Natural killer cell (primary cell): ENCODE data around the gene ZNF324B. TPM values are rescaled to one million over a fixed set of nuclear protein-coding genes. Genes with fewer than 3 reads are reported as not detected.
A peak's percentile ranks its signal among the peaks of the same experiment; 100 is the strongest.

Experiments used
- ATAC-seq, 3 donors: fragments of 150-1000 bp in 2 of 3; fragments of 200-7000 bp in 1 of 3; cut with Tn5 transposase; 1 replicate in 1 of 3; 2 replicates in 2 of 3; pipeline ENCODE4 v1.10.0; 2021; ENCODE audit warnings: mild to moderate bottlenecking in 2 of 3, moderate library complexity in 2 of 3
- DNase-seq, 2 donors: peaks; one replicate each; pipeline versions ENCODE4 v3.0.0 to v3.0.0-alpha.2; 2013 to 2021; ENCODE audit warnings: mixed read lengths in 1 of 2
- H3K27ac ChIP-seq: one replicate; pipeline ENCODE4 v1.5.1; 2013; ENCODE audit warnings: mild to moderate bottlenecking, low read length
- H3K27me3 ChIP-seq: one replicate; pipeline ENCODE4 v1.6.1; 2013; ENCODE audit warnings: low read length; ENCODE audit not compliant: control insufficient read depth, insufficient read depth
- H3K36me3 ChIP-seq: one replicate; pipeline ENCODE4 v1.6.1; 2013; ENCODE audit warnings: low read length; ENCODE audit not compliant: control insufficient read depth, insufficient read depth
- H3K4me1 ChIP-seq: one replicate; pipeline ENCODE4 v1.6.1; 2013; ENCODE audit warnings: low read length; ENCODE audit not compliant: control insufficient read depth, insufficient read depth
- H3K4me3 ChIP-seq: one replicate; pipeline ENCODE4 v1.5.1; 2013; ENCODE audit warnings: low read length
- H3K9me3 ChIP-seq: one replicate; pipeline ENCODE4 v1.6.1; 2013; ENCODE audit warnings: low read length; ENCODE audit not compliant: control insufficient read depth, insufficient read depth
- H3K27ac Mint-ChIP-seq, 2 donors: one replicate each; pipeline ENCODE4 v1.8.0; 2022; ENCODE audit warnings: mild to moderate bottlenecking in 2 of 2, mixed read lengths in 2 of 2, moderate library complexity in 1 of 2
- H3K27me3 Mint-ChIP-seq, 2 donors: one replicate each; pipeline ENCODE4 v1.8.0; 2022; ENCODE audit warnings: low read depth in 2 of 2, mixed read lengths in 2 of 2
- H3K36me3 Mint-ChIP-seq: one replicate; pipeline ENCODE4 v1.8.0; 2022; ENCODE audit warnings: mixed read lengths
- H3K4me1 Mint-ChIP-seq, 2 donors: one replicate each; pipeline ENCODE4 v1.8.0; 2022; ENCODE audit warnings: mixed read lengths in 2 of 2
- H3K4me3 Mint-ChIP-seq: one replicate; pipeline ENCODE4 v1.8.0; 2022; ENCODE audit warnings: mild to moderate bottlenecking, moderate library complexity, mixed read lengths
- H3K9me3 Mint-ChIP-seq, 2 donors: one replicate each; pipeline ENCODE4 v1.8.0; 2022; ENCODE audit warnings: mixed read lengths in 2 of 2
- WGBS: methylation state at CpG from one replicate; pipeline ENCODE4 v1.1.7; 2013; ENCODE audit warnings: missing lambda C conversion rate; ENCODE audit not compliant: insufficient coverage; 5-methylcytosine and 5-hydroxymethylcytosine counted together
- intact Hi-C: fragments of 100-400 bp; cut with micrococcal nuclease; formaldehyde crosslinking; loops from one replicate; pipeline ENCODE4 v1.14.2; 2022
- total RNA-seq, 4 donors: library from RNA; stranded (reverse); fragments of 120-200 nt in 1 of 4; gene quantifications; one replicate each; pipeline versions ENCODE4 v1.2.3 to v1.2.4, GENCODE V29; 2013 to 2022
- TF ChIP-seq, protein P1 (sequence below): fragments of 200-600 bp; IDR thresholded peaks from one replicate; pipeline ENCODE4 v1.8.0; 2022; ENCODE audit warnings: antibody characterized with exemption

ZNF324B gene
- total RNA-seq, 3 donors from 2014 or later (not counting 1 experiment from before 2014, with no cell fraction given), result 10.4 to 11.4 (median 11.4) TPM

DNA sequence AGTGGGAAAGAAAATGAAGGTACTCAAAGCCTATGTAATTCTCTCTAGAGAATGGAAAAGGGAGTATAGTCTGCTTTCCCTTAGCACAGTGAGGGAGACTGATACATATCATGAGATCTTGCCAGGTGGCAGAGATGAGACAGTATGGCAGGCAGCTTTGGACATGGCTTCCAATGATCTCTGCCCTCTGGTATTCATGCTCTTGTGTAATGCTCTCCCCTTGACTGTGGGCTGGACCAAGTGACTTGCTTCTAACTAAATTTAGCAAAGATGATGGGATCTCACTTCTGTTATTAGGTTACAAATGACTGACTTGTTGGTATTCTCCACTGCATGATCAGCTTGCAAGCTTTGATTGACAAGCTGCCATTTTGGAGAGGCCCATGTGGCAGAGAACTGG is 21.7 kb upstream of the ZNF324B start:
- H3K36me3 Mint-ChIP-seq, result peaks cover 26% of the 10 kb centered on the region
- no peak overlapping the region for H3K27ac ChIP-seq
- ATAC-seq, result no peak
- DNase-seq, result no peak
- H3K27me3 ChIP-seq, result no peaks in the 10 kb centered on the region
- peaks cover 3 to 9% of the 10 kb centered on the region in 2 donors for H3K9me3 Mint-ChIP-seq
- intact Hi-C loops, result no loop called here
- peaks cover 74% of the 10 kb centered on the region for H3K9me3 ChIP-seq
- H3K27me3 Mint-ChIP-seq, result no peaks in the 10 kb centered on the region
- H3K27ac Mint-ChIP-seq, result no peak overlapping the region
- TF ChIP-seq, protein P1, sequence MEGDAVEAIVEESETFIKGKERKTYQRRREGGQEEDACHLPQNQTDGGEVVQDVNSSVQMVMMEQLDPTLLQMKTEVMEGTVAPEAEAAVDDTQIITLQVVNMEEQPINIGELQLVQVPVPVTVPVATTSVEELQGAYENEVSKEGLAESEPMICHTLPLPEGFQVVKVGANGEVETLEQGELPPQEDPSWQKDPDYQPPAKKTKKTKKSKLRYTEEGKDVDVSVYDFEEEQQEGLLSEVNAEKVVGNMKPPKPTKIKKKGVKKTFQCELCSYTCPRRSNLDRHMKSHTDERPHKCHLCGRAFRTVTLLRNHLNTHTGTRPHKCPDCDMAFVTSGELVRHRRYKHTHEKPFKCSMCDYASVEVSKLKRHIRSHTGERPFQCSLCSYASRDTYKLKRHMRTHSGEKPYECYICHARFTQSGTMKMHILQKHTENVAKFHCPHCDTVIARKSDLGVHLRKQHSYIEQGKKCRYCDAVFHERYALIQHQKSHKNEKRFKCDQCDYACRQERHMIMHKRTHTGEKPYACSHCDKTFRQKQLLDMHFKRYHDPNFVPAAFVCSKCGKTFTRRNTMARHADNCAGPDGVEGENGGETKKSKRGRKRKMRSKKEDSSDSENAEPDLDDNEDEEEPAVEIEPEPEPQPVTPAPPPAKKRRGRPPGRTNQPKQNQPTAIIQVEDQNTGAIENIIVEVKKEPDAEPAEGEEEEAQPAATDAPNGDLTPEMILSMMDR, result no peak
- H3K4me3 Mint-ChIP-seq, result no peak overlapping the region
- peaks cover 12% of the 10 kb centered on the region for H3K36me3 ChIP-seq
- H3K4me3 ChIP-seq, result no peak overlapping the region
- no peaks in the 10 kb centered on the region for H3K4me1 ChIP-seq
- H3K4me1 Mint-ChIP-seq, result no peaks in the 10 kb centered on the region

DNA sequence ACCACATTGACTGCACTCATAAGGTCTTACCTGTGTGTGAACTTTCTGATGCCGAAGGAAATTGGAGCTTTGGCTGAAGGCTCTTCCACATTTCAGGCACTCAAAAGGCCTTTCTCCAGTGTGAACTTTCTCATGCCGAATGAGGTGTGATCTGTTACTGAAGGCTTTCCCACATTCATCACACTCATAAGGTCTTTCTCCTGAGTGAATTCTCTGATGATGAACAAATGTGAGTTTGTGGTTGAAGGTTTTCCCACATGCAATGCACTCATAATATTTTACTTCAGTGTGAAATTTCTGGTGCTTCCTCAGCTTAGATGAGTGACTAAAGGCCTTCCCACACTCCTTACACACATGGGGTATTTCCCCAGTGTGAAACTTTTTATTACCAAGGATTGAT is 17.2 kb upstream of the ZNF324B start:
- H3K27ac Mint-ChIP-seq, result no peak overlapping the region
- Histone ChIP-seq H3K4me3 (no peak overlapping the region), H3K36me3 (peaks cover 31% of the 10 kb centered on the region), H3K9me3 (peaks cover 88% of the 10 kb centered on the region), H3K27me3 (no peaks in the 10 kb centered on the region), H3K4me1 (peaks cover 4% of the 10 kb centered on the region), H3K27ac (no peak overlapping the region)
- no peaks in the 10 kb centered on the region for H3K27me3 Mint-ChIP-seq
- intact Hi-C loops, result no loop called here
- H3K4me1 Mint-ChIP-seq, result peaks cover 3 to 4% of the 10 kb centered on the region in 2 donors
- DNase-seq, result no peak
- WGBS, result 100% methylated on average over 1 of the region's 2 CpGs
- no peak overlapping the region for H3K4me3 Mint-ChIP-seq
- no peak for ATAC-seq
- H3K36me3 Mint-ChIP-seq, result peaks cover 50% of the 10 kb centered on the region
- peaks cover 7 to 17% of the 10 kb centered on the region in 2 donors for H3K9me3 Mint-ChIP-seq
- TF ChIP-seq, protein P1, result no peak

DNA sequence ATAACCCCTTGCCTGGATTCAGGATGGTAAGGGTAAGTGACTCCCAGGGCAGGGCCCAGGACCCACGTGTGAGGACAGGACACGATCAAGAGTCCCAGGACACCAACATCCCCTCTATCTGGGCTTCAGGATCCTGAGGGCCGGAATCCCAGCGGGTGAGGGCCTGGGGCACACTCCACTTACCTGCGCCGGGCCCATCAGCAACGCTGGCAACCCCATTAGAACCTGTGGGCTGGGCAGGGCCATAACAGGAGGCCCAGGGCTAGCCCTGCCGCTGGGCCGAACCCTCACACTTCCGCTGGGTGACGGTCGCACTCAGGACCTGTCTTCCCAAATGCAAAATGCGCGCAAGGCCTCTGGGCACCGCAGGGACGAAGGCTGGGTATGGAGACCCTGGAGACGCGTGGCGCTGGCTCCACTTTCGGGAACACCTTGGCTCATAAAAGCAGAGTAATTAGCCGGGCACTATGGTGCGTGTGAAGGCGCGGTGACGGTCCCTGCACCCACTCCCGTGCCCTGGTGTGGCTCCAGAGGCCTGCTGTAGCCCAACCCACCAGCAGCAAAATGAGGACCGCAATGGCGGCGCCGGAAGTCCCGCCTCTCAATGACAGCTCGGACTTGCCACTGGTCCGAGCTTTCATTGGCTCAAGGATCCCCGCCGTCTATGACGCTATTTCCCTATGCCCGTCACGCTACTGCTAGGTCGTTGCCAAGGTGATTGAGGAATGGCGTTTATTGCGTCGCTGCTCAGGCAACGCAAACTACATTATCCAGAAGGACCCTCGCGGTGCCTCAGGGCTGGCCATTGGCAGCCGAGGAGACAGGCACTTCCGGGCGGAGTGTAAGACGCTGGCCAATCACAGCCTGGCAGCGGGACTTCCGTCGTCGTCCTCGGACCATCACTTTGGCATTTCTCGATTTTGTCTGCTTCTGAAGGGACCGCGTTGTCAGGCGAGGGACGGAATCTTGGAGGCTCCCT is 11.6 kb upstream of the ZNF324B start, which contains the start of gene ZNF132:
ZNF132 (minus strand) TSS at position 578 of the 979 bp plus-strand sequence; CDS start at position 246, 332 bp downstream.
- DNase-seq (peak; percentile 92 to 99), ATAC-seq (peak; percentile 94 to 98 (median 96))
- TF ChIP-seq, protein P1, result no peak
- Histone ChIP-seq H3K36me3 (peaks cover 18% of the 10 kb centered on the region), H3K4me3 (peak within 1 kb of the TSS; percentile 60), H3K4me1 (peaks cover 19% of the 10 kb centered on the region), H3K27ac (peak within 1 kb of the TSS; percentile 87), H3K27me3 (no peaks in the 10 kb centered on the region), H3K9me3 (peaks cover 40% of the 10 kb centered on the region)
- Mint-ChIP-seq H3K27me3 (peaks cover 0 to 6% of the 10 kb centered on the region in 2 donors), H3K36me3 (peaks cover 34% of the 10 kb centered on the region), H3K9me3 (peaks cover 10 to 15% of the 10 kb centered on the region in 2 donors), H3K4me1 (peaks cover 25 to 27% of the 10 kb centered on the region in 2 donors), H3K27ac (peak within 1 kb of the TSS; percentile 97 to 98), H3K4me3 (peak within 1 kb of the TSS; percentile 98)
- WGBS, result 7% methylated on average over 59 of the region's 59 CpGs
- intact Hi-C loops, result loop anchor here (1.0 to 2.0 kb wide), 6 partner anchors 11 to 59 kb away; partner anchors contain the start of genes RPS5, ZNF324B and ZNF837
